Mesodermal cell (in vitro differentiated cells): ENCODE measurements around the gene SUCLG2.

ENCODE experiments used
- H3K27ac ChIP-seq: 2 replicates; pipeline ENCODE4 v1.7.0; 2013; ENCODE audit warnings: mild to moderate bottlenecking, low read depth, low read length, moderate library complexity; ENCODE audit not compliant: severe bottlenecking
- H3K36me3 ChIP-seq: 2 replicates; pipeline ENCODE4 v1.7.1; 2013; ENCODE audit warnings: mild to moderate bottlenecking, low read length, moderate library complexity; ENCODE audit not compliant: control insufficient read depth, insufficient read depth
- H3K4me1 ChIP-seq: one replicate; pipeline ENCODE4 v1.7.1; 2013; ENCODE audit warnings: mild to moderate bottlenecking, low read length; ENCODE audit not compliant: insufficient read depth, control insufficient read depth, poor library complexity, severe bottlenecking
- H3K4me3 ChIP-seq: 2 replicates; pipeline ENCODE4 v1.7.0; 2013; ENCODE audit warnings: low read length, control low read depth, mild to moderate bottlenecking; ENCODE audit not compliant: insufficient read depth, poor library complexity, severe bottlenecking; ENCODE audit errors: extremely low read depth
- H3K9me3 ChIP-seq: 2 replicates; pipeline ENCODE4 v1.7.1; 2013; ENCODE audit warnings: mild to moderate bottlenecking, low read length, moderate library complexity; ENCODE audit not compliant: control insufficient read depth
- WGBS, 2 experiments: methylation state at CpG; one replicate each; pipeline ENCODE4 v1.1.5; 2013; ENCODE audit warnings: missing lambda C conversion rate in 2 of 2; ENCODE audit not compliant: insufficient coverage in 2 of 2; 5-methylcytosine and 5-hydroxymethylcytosine counted together

SUCLG2 gene

GRCh38 chr3:67637255-67637900, 17.0 kb downstream of the SUCLG2 start:
- no peak overlapping the region for H3K27ac ChIP-seq
- H3K4me3 ChIP-seq = no peak overlapping the region
- peaks cover 12% of the 10 kb centered on the region for H3K4me1 ChIP-seq
- H3K9me3 ChIP-seq = no peaks in the 10 kb centered on the region
- no peaks in the 10 kb centered on the region for H3K36me3 ChIP-seq
- 89 to 90% methylated on average over 2 to 3 of the region's 4 CpGs for WGBS, 2 experiments

- H3K27ac ChIP-seq = no peak overlapping the region
- no peaks in the 10 kb centered on the region for H3K36me3 ChIP-seq
- H3K4me1 ChIP-seq = peaks cover 12% of the 10 kb centered on the region
- 100% methylated on average over 1 to 2 of the region's 2 CpGs for WGBS, 2 experiments
- H3K4me3 ChIP-seq = no peak overlapping the region
- no peaks in the 10 kb centered on the region for H3K9me3 ChIP-seq
Observed at GRCh38 chr3:67635806-67636205, 18.6 kb downstream of the SUCLG2 start.

GRCh38 chr3:67635257-67635656, 19.2 kb downstream of the SUCLG2 start:
- Histone ChIP-seq H3K9me3 (no peaks in the 10 kb centered on the region), H3K36me3 (no peaks in the 10 kb centered on the region), H3K4me3 (no peak overlapping the region), H3K27ac (no peak overlapping the region), H3K4me1 (peaks cover 12% of the 10 kb centered on the region)

GRCh38 chr3:67630666-67631362, 23.6 kb downstream of the SUCLG2 start:
- no peak overlapping the region for H3K27ac ChIP-seq
- WGBS, 2 experiments = 66 to 77% methylated on average over 4 to 5 of the region's 6 CpGs
- H3K4me3 ChIP-seq = no peak overlapping the region
- peaks cover 8% of the 10 kb centered on the region for H3K4me1 ChIP-seq
- no peaks in the 10 kb centered on the region for H3K36me3 ChIP-seq
- no peaks in the 10 kb centered on the region for H3K9me3 ChIP-seq

- peaks cover 5% of the 10 kb centered on the region for H3K36me3 ChIP-seq
- no peak overlapping the region for H3K4me3 ChIP-seq
- no peaks in the 10 kb centered on the region for H3K9me3 ChIP-seq
- no peaks in the 10 kb centered on the region for H3K4me1 ChIP-seq
- H3K27ac ChIP-seq = no peak overlapping the region
- WGBS, 2 experiments = no CpG with 5 or more reads among the region's 2 CpGs
Observed at GRCh38 chr3:67624687-67625086, 29.7 kb downstream of the SUCLG2 start.

GRCh38 chr3:67624078-67624477, 30.3 kb downstream of the SUCLG2 start:
- Histone ChIP-seq H3K36me3 (peaks cover 5% of the 10 kb centered on the region), H3K9me3 (no peaks in the 10 kb centered on the region), H3K4me1 (no peaks in the 10 kb centered on the region), H3K4me3 (no peak overlapping the region), H3K27ac (no peak overlapping the region)
- WGBS, 2 experiments = 95 to 100% methylated on average over 2 to 3 of the region's 3 CpGs

GRCh38 chr3:67622652-67623051, 31.8 kb downstream of the SUCLG2 start:
- WGBS, 2 experiments = 100% methylated on average over 2 of the region's 2 CpGs; no CpG with 5 or more reads in 1 of the 2 experiments
- Histone ChIP-seq H3K4me3 (no peak overlapping the region), H3K36me3 (peaks cover 5% of the 10 kb centered on the region), H3K27ac (no peak overlapping the region), H3K4me1 (no peaks in the 10 kb centered on the region), H3K9me3 (no peaks in the 10 kb centered on the region)

GRCh38 chr3:67620869-67621268, 33.5 kb downstream of the SUCLG2 start:
- H3K9me3 ChIP-seq = no peaks in the 10 kb centered on the region
- H3K4me1 ChIP-seq = no peaks in the 10 kb centered on the region
- H3K36me3 ChIP-seq = peaks cover 5% of the 10 kb centered on the region
- H3K27ac ChIP-seq = no peak overlapping the region
- 70 to 100% methylated on average over 1 of the region's 1 CpG for WGBS, 2 experiments
- no peak overlapping the region for H3K4me3 ChIP-seq

GRCh38 chr3:67619991-67620390, 34.4 kb downstream of the SUCLG2 start:
- H3K27ac ChIP-seq = no peak overlapping the region
- no peak overlapping the region for H3K4me3 ChIP-seq
- H3K9me3 ChIP-seq = no peaks in the 10 kb centered on the region
- 90 to 100% methylated on average over 2 of the region's 3 CpGs for WGBS, 2 experiments
- H3K36me3 ChIP-seq = peaks cover 5% of the 10 kb centered on the region
- H3K4me1 ChIP-seq = no peaks in the 10 kb centered on the region

GRCh38 chr3:67617518-67617917, 36.9 kb downstream of the SUCLG2 start:
- no peak overlapping the region for H3K4me3 ChIP-seq
- peaks cover under 1% of the 10 kb centered on the region for H3K36me3 ChIP-seq
- no peak overlapping the region for H3K27ac ChIP-seq
- 100% methylated on average over 1 of the region's 1 CpG; no CpG with 5 or more reads in 1 of the 2 experiments for WGBS, 2 experiments
- no peaks in the 10 kb centered on the region for H3K9me3 ChIP-seq
- no peaks in the 10 kb centered on the region for H3K4me1 ChIP-seq

GRCh38 chr3:67616046-67616445, 38.4 kb downstream of the SUCLG2 start:
- Histone ChIP-seq H3K36me3 (no peaks in the 10 kb centered on the region), H3K4me1 (no peaks in the 10 kb centered on the region), H3K4me3 (no peak overlapping the region), H3K27ac (no peak overlapping the region), H3K9me3 (no peaks in the 10 kb centered on the region)
- WGBS, 2 experiments = 88 to 100% methylated on average over 2 of the region's 2 CpGs
